T-helper 17 cell (primary cell): ENCODE data around the gene LTV1. TPM values are rescaled to one million over a fixed set of nuclear protein-coding genes. Genes with fewer than 3 reads are reported as not detected.

Source experiments
- ATAC-seq: fragments of 150-1000 bp; cut with Tn5 transposase; 2 replicates; pipeline ENCODE4 v1.10.0; 2021; ENCODE audit warnings: mild to moderate bottlenecking, moderate library complexity
- DNase-seq, 3 donors: peaks; one replicate each; pipeline versions ENCODE4 v3.0.0 to v3.0.0-alpha.2; 2020 to 2021
- H3K9me3 ChIP-seq: one replicate; pipeline ENCODE4 v1.7.0; 2013; ENCODE audit warnings: low read length, mild to moderate bottlenecking; ENCODE audit not compliant: control insufficient read depth, poor library complexity, severe bottlenecking
- H3K27ac Mint-ChIP-seq: one replicate; pipeline ENCODE4 v1.8.0; 2022; ENCODE audit warnings: mild to moderate bottlenecking, moderate library complexity, mixed read lengths
- H3K27me3 Mint-ChIP-seq: one replicate; pipeline ENCODE4 v1.8.0; 2022; ENCODE audit warnings: mixed read lengths
- H3K36me3 Mint-ChIP-seq: one replicate; pipeline ENCODE4 v1.8.0; 2022; ENCODE audit warnings: low read depth, mixed read lengths
- H3K4me1 Mint-ChIP-seq: one replicate; pipeline ENCODE4 v1.8.0; 2022; ENCODE audit warnings: mild to moderate bottlenecking, mixed read lengths
- H3K4me3 Mint-ChIP-seq: one replicate; pipeline ENCODE4 v1.8.0; 2022; ENCODE audit warnings: mild to moderate bottlenecking, moderate library complexity, mixed read lengths
- total RNA-seq, 4 donors: library from RNA in 2 of 4; stranded (reverse) in 2 of 4; gene quantifications; one replicate each; pipeline ENCODE4 v1.2.3 and lab custom pipeline; 2022 to 2026

Gene LTV1
- total RNA-seq, 2 donors from 2014 or later = 19.1 to 24.4 TPM

GRCh38 chr6:143882401-143882930 lies 39.3 kb downstream of the LTV1 start:
- no peak overlapping the region for H3K4me3 Mint-ChIP-seq
- ATAC-seq (no peak), DNase-seq (no peak)
- no peaks in the 10 kb centered on the region for H3K27me3 Mint-ChIP-seq
- H3K36me3 Mint-ChIP-seq = peaks cover 2% of the 10 kb centered on the region
- no peak overlapping the region for H3K27ac Mint-ChIP-seq
- H3K9me3 ChIP-seq = no peaks in the 10 kb centered on the region
- no peaks in the 10 kb centered on the region for H3K4me1 Mint-ChIP-seq

- Mint-ChIP-seq H3K27ac (no peak overlapping the region), H3K27me3 (no peaks in the 10 kb centered on the region), H3K4me3 (no peak overlapping the region), H3K4me1 (no peaks in the 10 kb centered on the region), H3K36me3 (peaks cover 6% of the 10 kb centered on the region)
- DNase-seq = no peak
- no peak for ATAC-seq
- H3K9me3 ChIP-seq = no peaks in the 10 kb centered on the region
Observed at GRCh38 chr6:143884216-143884900, 41.2 kb downstream of the LTV1 start.

- H3K9me3 ChIP-seq = no peaks in the 10 kb centered on the region
- peaks cover 6% of the 10 kb centered on the region for H3K36me3 Mint-ChIP-seq
- ATAC-seq (no peak), DNase-seq (no peak)
- H3K27ac Mint-ChIP-seq = no peak overlapping the region
- H3K4me3 Mint-ChIP-seq = no peak overlapping the region
- H3K27me3 Mint-ChIP-seq = no peaks in the 10 kb centered on the region
- no peaks in the 10 kb centered on the region for H3K4me1 Mint-ChIP-seq
Observed at GRCh38 chr6:143885116-143885515, 42.0 kb downstream of the LTV1 start.

GRCh38 chr6:143894655-143895054 lies 51.5 kb downstream of the LTV1 start:
- no peak overlapping the region for H3K4me3 Mint-ChIP-seq
- peaks cover 7% of the 10 kb centered on the region for H3K27me3 Mint-ChIP-seq
- peaks cover 4% of the 10 kb centered on the region for H3K4me1 Mint-ChIP-seq
- no peaks in the 10 kb centered on the region for H3K9me3 ChIP-seq
- H3K36me3 Mint-ChIP-seq = peaks cover 3% of the 10 kb centered on the region
- DNase-seq (no peak), ATAC-seq (no peak)
- no peak overlapping the region for H3K27ac Mint-ChIP-seq

GRCh38 chr6:143896126-143896860 lies 53.2 kb downstream of the LTV1 start:
- H3K27me3 Mint-ChIP-seq = peaks cover 7% of the 10 kb centered on the region
- no peaks in the 10 kb centered on the region for H3K9me3 ChIP-seq
- H3K4me1 Mint-ChIP-seq = peaks cover 4% of the 10 kb centered on the region
- H3K27ac Mint-ChIP-seq = no peak overlapping the region
- ATAC-seq = no peak
- no peak for DNase-seq
- no peak overlapping the region for H3K4me3 Mint-ChIP-seq
- peaks cover 3% of the 10 kb centered on the region for H3K36me3 Mint-ChIP-seq

GRCh38 chr6:143900358-143900757 lies 57.2 kb downstream of the LTV1 start:
- Mint-ChIP-seq H3K27ac (no peak overlapping the region), H3K27me3 (peaks cover 7% of the 10 kb centered on the region), H3K4me1 (peaks cover 4% of the 10 kb centered on the region), H3K36me3 (peaks cover 3% of the 10 kb centered on the region), H3K4me3 (no peak overlapping the region)
- DNase-seq (no peak), ATAC-seq (no peak)
- no peaks in the 10 kb centered on the region for H3K9me3 ChIP-seq

- H3K27me3 Mint-ChIP-seq = peaks cover 7% of the 10 kb centered on the region
- no peak overlapping the region for H3K27ac Mint-ChIP-seq
- peaks cover 4% of the 10 kb centered on the region for H3K4me1 Mint-ChIP-seq
- no peak overlapping the region for H3K4me3 Mint-ChIP-seq
- no peak for DNase-seq
- H3K9me3 ChIP-seq = no peaks in the 10 kb centered on the region
- peaks cover 3% of the 10 kb centered on the region for H3K36me3 Mint-ChIP-seq
- no peak for ATAC-seq
Observed at GRCh38 chr6:143901885-143902750, 59.0 kb downstream of the LTV1 start.

- no peaks in the 10 kb centered on the region for H3K9me3 ChIP-seq
- Mint-ChIP-seq H3K4me3 (no peak overlapping the region), H3K27ac (no peak overlapping the region), H3K27me3 (peaks cover 1% of the 10 kb centered on the region), H3K4me1 (no peaks in the 10 kb centered on the region), H3K36me3 (no peaks in the 10 kb centered on the region)
- ATAC-seq = no peak
- no peak for DNase-seq
Observed at GRCh38 chr6:143902827-143903226, 59.7 kb downstream of the LTV1 start.

- no peaks in the 10 kb centered on the region for H3K4me1 Mint-ChIP-seq
- H3K27me3 Mint-ChIP-seq = no peaks in the 10 kb centered on the region
- H3K9me3 ChIP-seq = no peaks in the 10 kb centered on the region
- no peaks in the 10 kb centered on the region for H3K36me3 Mint-ChIP-seq
- DNase-seq (no peak), ATAC-seq (no peak)
- H3K4me3 Mint-ChIP-seq = no peak overlapping the region
- no peak overlapping the region for H3K27ac Mint-ChIP-seq
Observed at GRCh38 chr6:143911028-143911427, 67.9 kb downstream of the LTV1 start.

GRCh38 chr6:143912671-143913070 lies 69.5 kb downstream of the LTV1 start:
- Mint-ChIP-seq H3K36me3 (no peaks in the 10 kb centered on the region), H3K27ac (no peak overlapping the region), H3K4me3 (no peak overlapping the region), H3K4me1 (no peaks in the 10 kb centered on the region), H3K27me3 (no peaks in the 10 kb centered on the region)
- ATAC-seq = no peak
- DNase-seq = no peak
- H3K9me3 ChIP-seq = no peaks in the 10 kb centered on the region

Other genes with a start within 250 kb of the LTV1 start
- 10 to 100 TPM; 66.1 to 66.3 TPM for gene PHACTR2, start 165.4 kb upstream of the LTV1 start, total RNA-seq
- gene ZC2HC1B, start 21.1 kb downstream of the LTV1 start, total RNA-seq = under 1 TPM in 1 of 2 donors, not detected in 1; 0.34 TPM
- gene PLAGL1, start 164.9 kb downstream of the LTV1 start, total RNA-seq = 1 to 10 TPM; 3.3 to 6.3 TPM